K562 (cell line): ENCODE measurements around the gene DAG1. TPM values are rescaled to one million over a fixed set of nuclear protein-coding genes. Genes with fewer than 3 reads are reported as not detected.

Experiments
- BCOR ChIP-seq: fragments of 450-650 bp; IDR thresholded peaks from 2 replicates; pipeline ENCODE4 v1.6.1; 2016
- CBFA2T2 ChIP-seq: fragments of 450-650 bp; conservative IDR thresholded peaks from 2 replicates; pipeline ENCODE4 v1.6.1; 2017; ENCODE audit warnings: mild to moderate bottlenecking
- CBX3 ChIP-seq, 2 experiments: IDR thresholded peaks; 1 replicate in 1 of 2; 2 replicates in 1 of 2; pipeline ENCODE4 v1.6.1; 2012; ENCODE audit warnings: inconsistent platforms in 2 of 2, low read length in 2 of 2, borderline replicate concordance in 1 of 2, control low read depth in 1 of 2
- CHD4 ChIP-seq: fragments of 200-600 bp; sonication (generic); IDR thresholded peaks from 3 replicates; pipeline ENCODE4 v1.6.1; 2012; ENCODE audit warnings: low read depth, mild to moderate bottlenecking, mixed read lengths, low read length, inconsistent platforms; ENCODE audit not compliant: insufficient read depth, insufficient replicate concordance, poor library complexity, severe bottlenecking
- FIP1L1 ChIP-seq: fragments of 200-400 bp; formaldehyde crosslinking; IDR thresholded peaks from 2 replicates; pipeline ENCODE4 v1.6.1; 2018; ENCODE audit warnings: mild to moderate bottlenecking, low read depth, low read length; ENCODE audit not compliant: poor library complexity, severe bottlenecking
- FUS ChIP-seq: fragments of 200-400 bp; formaldehyde crosslinking; optimal IDR thresholded peaks from 2 replicates; pipeline ENCODE3; 2017; ENCODE audit warnings: low read depth, low read length
- HNRNPK ChIP-seq: fragments of 200-400 bp; formaldehyde crosslinking; IDR thresholded peaks from one replicate; pipeline ENCODE4 v1.6.1; 2018; ENCODE audit warnings: mild to moderate bottlenecking, low read depth, low read length; ENCODE audit not compliant: poor library complexity, severe bottlenecking
- MTA1 ChIP-seq: fragments of 450-650 bp; IDR thresholded peaks from 2 replicates; pipeline ENCODE4 v1.6.1; 2017; ENCODE audit warnings: borderline replicate concordance
- SMAD1 ChIP-seq: fragments of 150-350 bp; IDR thresholded peaks from 2 replicates; pipeline ENCODE4 v1.6.1; 2014; ENCODE audit warnings: low read length, low read depth; ENCODE audit not compliant: partially characterized antibody
- SMARCE1 ChIP-seq: fragments of 450-650 bp; IDR thresholded peaks from 2 replicates; pipeline ENCODE4 v1.7.1; 2016; ENCODE audit warnings: mild to moderate bottlenecking
- STAT5A ChIP-seq: IDR thresholded peaks from 2 replicates; pipeline ENCODE4 v1.6.1; 2012; ENCODE audit warnings: low read length, inconsistent platforms, borderline replicate concordance
- ZNF584 ChIP-seq: fragments of 200-800 bp; sonication (Bioruptor generic); IDR thresholded peaks from 2 replicates; pipeline ENCODE4 v1.6.1; 2016; ENCODE audit warnings: low read depth, mild to moderate bottlenecking, missing genetic modification characterization, missing compliant biosample characterization
- ZNF75A ChIP-seq: fragments of 450-650 bp; formaldehyde crosslinking; IDR thresholded peaks from 2 replicates; pipeline ENCODE4 v1.4.0; 2020; ENCODE audit warnings: mild to moderate bottlenecking
- polyA plus RNA-seq, 8 experiments: library from polyadenylated mRNA; depleted of rRNA in 4 of 8; stranded (reverse) in 5 of 8; unstranded in 3 of 8; fragments of >200 nt; fragmentation: Nextera tagmentation in 2 of 8; fragmentation: Illumina TruSeq in 1 of 8; extraction: Ambion mirVana in 2 of 8; extraction: Trizol in 1 of 8; gene quantifications; 2 replicates each; pipeline versions ENCODE4 v1.2.1 to v1.2.3, GENCODE V29; 2011 to 2014; ENCODE audit warnings: inconsistent platforms in 1 of 8, missing spikeins in 1 of 8
- small RNA-seq: library from RNA; depleted of rRNA; stranded (forward); fragments of <200 nt; gene quantifications from one replicate; pipeline ENCODE3, GENCODE V24; 2014
- total RNA-seq, 7 experiments: library from RNA; depleted of rRNA in 6 of 7; stranded (reverse); fragments of >200 nt in 6 of 7; fragmentation: Illumina TruSeq in 2 of 7; extraction: Trizol in 2 of 7; gene quantifications; 2 replicates each; pipeline versions ENCODE4 v1.2.1 to v1.2.3, GENCODE V29; 2011 to 2021; ENCODE audit warnings: low replicate concordance in 1 of 7
- TF ChIP-seq, protein P1 (sequence below): sonication (generic); formaldehyde crosslinking; IDR thresholded peaks from 2 replicates; pipeline ENCODE4 v1.8.0; 2022; ENCODE audit warnings: missing genetic modification reagents, mild to moderate bottlenecking, borderline replicate concordance
- TF ChIP-seq, protein P2 (sequence below): sonication (generic); formaldehyde crosslinking; IDR thresholded peaks from 2 replicates; pipeline ENCODE4 v1.5.0; 2020; ENCODE audit warnings: missing genetic modification reagents

DAG1 gene
- total and polyA plus RNA-seq, 9 of the 15 experiments (the other 6 are each of a cell fraction or from before 2014, with no cell fraction given) = 0.29 to 19.6 (median 8.2) TPM

DNA sequence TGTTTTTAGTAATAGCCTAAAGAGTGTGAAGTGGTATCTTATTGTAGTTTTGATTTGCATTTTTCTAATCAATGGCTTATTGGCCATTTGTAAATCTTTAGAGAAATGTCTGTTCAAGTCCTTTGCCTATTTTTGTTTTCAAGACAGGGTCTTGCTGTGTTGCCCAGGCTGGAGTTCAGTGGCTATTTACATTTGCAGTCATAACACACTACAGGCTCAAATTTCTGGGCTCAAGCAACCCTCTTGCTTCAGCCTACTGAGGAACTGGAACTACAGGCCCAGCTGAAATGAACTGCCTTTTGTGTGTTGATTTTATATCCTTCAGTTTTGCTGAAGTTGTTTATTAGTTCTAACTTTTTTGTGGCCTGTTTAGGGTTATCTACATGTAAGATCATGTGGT lies 112.1 kb downstream of the DAG1 start (continued):
- TF ChIP-seq, protein P1, sequence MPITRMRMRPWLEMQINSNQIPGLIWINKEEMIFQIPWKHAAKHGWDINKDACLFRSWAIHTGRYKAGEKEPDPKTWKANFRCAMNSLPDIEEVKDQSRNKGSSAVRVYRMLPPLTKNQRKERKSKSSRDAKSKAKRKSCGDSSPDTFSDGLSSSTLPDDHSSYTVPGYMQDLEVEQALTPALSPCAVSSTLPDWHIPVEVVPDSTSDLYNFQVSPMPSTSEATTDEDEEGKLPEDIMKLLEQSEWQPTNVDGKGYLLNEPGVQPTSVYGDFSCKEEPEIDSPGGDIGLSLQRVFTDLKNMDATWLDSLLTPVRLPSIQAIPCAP (CRISPR knock-in tag) = no peak
- TF ChIP-seq SMARCE1 = 0 out of 2 replicates have a peak, but pooled peaks have one; percentile 60
- TF ChIP-seq CBX3 (IDR thresholded peaks at IDR 0.05; ENCODE audit: borderline replicate concordance in 1 of 2, low read length in 2 of 2) = no peak
- TF ChIP-seq, protein P2, sequence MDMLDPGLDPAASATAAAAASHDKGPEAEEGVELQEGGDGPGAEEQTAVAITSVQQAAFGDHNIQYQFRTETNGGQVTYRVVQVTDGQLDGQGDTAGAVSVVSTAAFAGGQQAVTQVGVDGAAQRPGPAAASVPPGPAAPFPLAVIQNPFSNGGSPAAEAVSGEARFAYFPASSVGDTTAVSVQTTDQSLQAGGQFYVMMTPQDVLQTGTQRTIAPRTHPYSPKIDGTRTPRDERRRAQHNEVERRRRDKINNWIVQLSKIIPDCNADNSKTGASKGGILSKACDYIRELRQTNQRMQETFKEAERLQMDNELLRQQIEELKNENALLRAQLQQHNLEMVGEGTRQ (CRISPR knock-in tag) = no peak
- TF ChIP-seq SMAD1 = no peak
- TF ChIP-seq FIP1L1 = no peak
- TF ChIP-seq BCOR = peak; percentile 24; the same call in 1 of the 2 replicates
- TF ChIP-seq HNRNPK = no peak
- TF ChIP-seq FUS = no peak
- no peak for TF ChIP-seq MTA1
- no peak for TF ChIP-seq CHD4
- no peak for TF ChIP-seq CBFA2T2
- TF ChIP-seq ZNF584 (CRISPR knock-in tag) = no peak
- no peak for TF ChIP-seq STAT5A
- TF ChIP-seq ZNF75A (CRISPR knock-in tag) = no peak

Small RNA genes within 50 kb of the gene (small RNA-seq; reads per million reads assigned to genes)
- gene RNA5SP130 = 0.11 reads per million

Other genes with a start within 250 kb of the DAG1 start
Only the 7 nearest of the 12 such genes appear.
- gene USP4, start 130.2 kb upstream of the DAG1 start, total RNA-seq (2014; rRNA removed) = 11.8 and 22.1 TPM in 2 replicates
- 21.3 and 21.7 TPM in 2 replicates for gene USP4, start 130.2 kb upstream of the DAG1 start, total RNA-seq (2014; rRNA removed; fragmentation: Illumina TruSeq; extraction: Trizol)
- gene USP4, start 130.2 kb upstream of the DAG1 start, total RNA-seq (2015; rRNA removed; fragmentation: Illumina TruSeq; extraction: Trizol) = 20.8 and 21.1 TPM in 2 replicates
- 26.7 and 29.5 TPM in 2 replicates for gene USP4, start 130.2 kb upstream of the DAG1 start, total RNA-seq (2021)
- gene USP4, start 130.2 kb upstream of the DAG1 start, polyA plus RNA-seq (2011; rRNA removed) = 34.2 and 40.4 TPM in 2 replicates
- gene USP4, start 130.2 kb upstream of the DAG1 start, polyA plus RNA-seq (2014; fragmentation: Illumina TruSeq; extraction: Trizol) = 24.7 and 28.2 TPM in 2 replicates
- 10 to 100 TPM; 15.4 to 22.9 TPM for gene USP4, start 130.2 kb upstream of the DAG1 start, polyA plus RNA-seq (2014; fragmentation: Nextera tagmentation; extraction: Ambion mirVana)
- 20.4 and 26.1 TPM in 2 replicates for gene USP4, start 130.2 kb upstream of the DAG1 start, polyA plus RNA-seq (2014; rRNA removed)
- gene GPX1, start 111.9 kb upstream of the DAG1 start, total RNA-seq (2014; rRNA removed) = 0.57 TPM in 1 of 2 replicates, not detected in the other
- gene GPX1, start 111.9 kb upstream of the DAG1 start, total RNA-seq (2014; rRNA removed; fragmentation: Illumina TruSeq; extraction: Trizol) = not detected in 2 replicates
- 0.25 TPM in 1 of 2 replicates, not detected in the other for gene GPX1, start 111.9 kb upstream of the DAG1 start, total RNA-seq (2015; rRNA removed; fragmentation: Illumina TruSeq; extraction: Trizol)
- gene GPX1, start 111.9 kb upstream of the DAG1 start, total RNA-seq (2021) = 1.3 and 1.6 TPM in 2 replicates
- gene GPX1, start 111.9 kb upstream of the DAG1 start, polyA plus RNA-seq (2011; rRNA removed) = 0.08 TPM in 1 of 2 replicates, not detected in the other
- gene GPX1, start 111.9 kb upstream of the DAG1 start, polyA plus RNA-seq (2014; fragmentation: Illumina TruSeq; extraction: Trizol) = not detected in 2 replicates
- gene GPX1, start 111.9 kb upstream of the DAG1 start, polyA plus RNA-seq (2014; fragmentation: Nextera tagmentation; extraction: Ambion mirVana) = under 1 TPM in 1 of 2 experiments, not detected in 1; 0.08 TPM
- 0.09 and 0.16 TPM in 2 replicates for gene GPX1, start 111.9 kb upstream of the DAG1 start, polyA plus RNA-seq (2014; rRNA removed)
- 136 and 147 TPM in 2 replicates for gene RHOA, start 58.3 kb upstream of the DAG1 start, total RNA-seq (2014; rRNA removed)
- 214 and 232 TPM in 2 replicates for gene RHOA, start 58.3 kb upstream of the DAG1 start, total RNA-seq (2014; rRNA removed; fragmentation: Illumina TruSeq; extraction: Trizol)
- 229 and 236 TPM in 2 replicates for gene RHOA, start 58.3 kb upstream of the DAG1 start, total RNA-seq (2015; rRNA removed; fragmentation: Illumina TruSeq; extraction: Trizol)
- gene RHOA, start 58.3 kb upstream of the DAG1 start, total RNA-seq (2021) = 255 and 267 TPM in 2 replicates
- 136 and 148 TPM in 2 replicates for gene RHOA, start 58.3 kb upstream of the DAG1 start, polyA plus RNA-seq (2011; rRNA removed)
- 269 and 334 TPM in 2 replicates for gene RHOA, start 58.3 kb upstream of the DAG1 start, polyA plus RNA-seq (2014; fragmentation: Illumina TruSeq; extraction: Trizol)
- 100 to 1,000 TPM; 345 to 540 TPM for gene RHOA, start 58.3 kb upstream of the DAG1 start, polyA plus RNA-seq (2014; fragmentation: Nextera tagmentation; extraction: Ambion mirVana)
- gene RHOA, start 58.3 kb upstream of the DAG1 start, polyA plus RNA-seq (2014; rRNA removed) = 147 and 152 TPM in 2 replicates
- 6.5 and 8.0 TPM in 2 replicates for gene TCTA, start 57.8 kb upstream of the DAG1 start, total RNA-seq (2014; rRNA removed)
- 6.4 and 6.6 TPM in 2 replicates for gene TCTA, start 57.8 kb upstream of the DAG1 start, total RNA-seq (2014; rRNA removed; fragmentation: Illumina TruSeq; extraction: Trizol)
- gene TCTA, start 57.8 kb upstream of the DAG1 start, total RNA-seq (2015; rRNA removed; fragmentation: Illumina TruSeq; extraction: Trizol) = 7.5 and 8.3 TPM in 2 replicates
- gene TCTA, start 57.8 kb upstream of the DAG1 start, total RNA-seq (2021) = 7.7 and 8.2 TPM in 2 replicates
- 9.3 and 11.7 TPM in 2 replicates for gene TCTA, start 57.8 kb upstream of the DAG1 start, polyA plus RNA-seq (2011; rRNA removed)
- gene TCTA, start 57.8 kb upstream of the DAG1 start, polyA plus RNA-seq (2014; fragmentation: Illumina TruSeq; extraction: Trizol) = 14.6 and 15.4 TPM in 2 replicates
- gene TCTA, start 57.8 kb upstream of the DAG1 start, polyA plus RNA-seq (2014; fragmentation: Nextera tagmentation; extraction: Ambion mirVana) = 1 to 10 TPM; 4.0 to 4.2 TPM
- gene TCTA, start 57.8 kb upstream of the DAG1 start, polyA plus RNA-seq (2014; rRNA removed) = 8.8 and 9.5 TPM in 2 replicates
- gene AMT, start 47.8 kb upstream of the DAG1 start, total RNA-seq (2014; rRNA removed) = 0.37 and 0.41 TPM in 2 replicates
- gene AMT, start 47.8 kb upstream of the DAG1 start, total RNA-seq (2014; rRNA removed; fragmentation: Illumina TruSeq; extraction: Trizol) = 0.18 and 0.29 TPM in 2 replicates
- gene AMT, start 47.8 kb upstream of the DAG1 start, total RNA-seq (2015; rRNA removed; fragmentation: Illumina TruSeq; extraction: Trizol) = 0.14 and 0.41 TPM in 2 replicates
- gene AMT, start 47.8 kb upstream of the DAG1 start, total RNA-seq (2021) = 0.72 and 1.5 TPM in 2 replicates
- 1.6 and 4.4 TPM in 2 replicates for gene AMT, start 47.8 kb upstream of the DAG1 start, polyA plus RNA-seq (2011; rRNA removed)
- 0.52 and 0.76 TPM in 2 replicates for gene AMT, start 47.8 kb upstream of the DAG1 start, polyA plus RNA-seq (2014; fragmentation: Illumina TruSeq; extraction: Trizol)
- under 1 TPM; 0.25 to 0.66 TPM for gene AMT, start 47.8 kb upstream of the DAG1 start, polyA plus RNA-seq (2014; fragmentation: Nextera tagmentation; extraction: Ambion mirVana)
- gene AMT, start 47.8 kb upstream of the DAG1 start, polyA plus RNA-seq (2014; rRNA removed) = 0.98 and 2.1 TPM in 2 replicates
- 1.9 and 4.7 TPM in 2 replicates for gene NICN1, start 40.9 kb upstream of the DAG1 start, total RNA-seq (2014; rRNA removed)
- gene NICN1, start 40.9 kb upstream of the DAG1 start, total RNA-seq (2014; rRNA removed; fragmentation: Illumina TruSeq; extraction: Trizol) = 2.7 and 3.1 TPM in 2 replicates
- gene NICN1, start 40.9 kb upstream of the DAG1 start, total RNA-seq (2015; rRNA removed; fragmentation: Illumina TruSeq; extraction: Trizol) = 3.7 and 4.2 TPM in 2 replicates
- gene NICN1, start 40.9 kb upstream of the DAG1 start, total RNA-seq (2021) = 7.2 and 8.8 TPM in 2 replicates
- gene NICN1, start 40.9 kb upstream of the DAG1 start, polyA plus RNA-seq (2011; rRNA removed) = 5.9 and 12.4 TPM in 2 replicates
- 5.7 and 7.4 TPM in 2 replicates for gene NICN1, start 40.9 kb upstream of the DAG1 start, polyA plus RNA-seq (2014; fragmentation: Illumina TruSeq; extraction: Trizol)
- gene NICN1, start 40.9 kb upstream of the DAG1 start, polyA plus RNA-seq (2014; fragmentation: Nextera tagmentation; extraction: Ambion mirVana) = 1 to 10 TPM; 6.0 to 7.0 TPM
- gene NICN1, start 40.9 kb upstream of the DAG1 start, polyA plus RNA-seq (2014; rRNA removed) = 4.1 and 6.4 TPM in 2 replicates
- gene BSN, start 84.2 kb downstream of the DAG1 start, total RNA-seq (2014; rRNA removed) = 0.57 and 0.64 TPM in 2 replicates
- 0.13 and 0.29 TPM in 2 replicates for gene BSN, start 84.2 kb downstream of the DAG1 start, total RNA-seq (2014; rRNA removed; fragmentation: Illumina TruSeq; extraction: Trizol)
- 0.25 and 0.26 TPM in 2 replicates for gene BSN, start 84.2 kb downstream of the DAG1 start, total RNA-seq (2015; rRNA removed; fragmentation: Illumina TruSeq; extraction: Trizol)
- 1.2 and 1.5 TPM in 2 replicates for gene BSN, start 84.2 kb downstream of the DAG1 start, total RNA-seq (2021)
- 0.05 and 0.10 TPM in 2 replicates for gene BSN, start 84.2 kb downstream of the DAG1 start, polyA plus RNA-seq (2011; rRNA removed)
- 0.39 and 0.62 TPM in 2 replicates for gene BSN, start 84.2 kb downstream of the DAG1 start, polyA plus RNA-seq (2014; fragmentation: Illumina TruSeq; extraction: Trizol)
- under 1 TPM; 0.03 to 0.06 TPM for gene BSN, start 84.2 kb downstream of the DAG1 start, polyA plus RNA-seq (2014; fragmentation: Nextera tagmentation; extraction: Ambion mirVana)
- gene BSN, start 84.2 kb downstream of the DAG1 start, polyA plus RNA-seq (2014; rRNA removed) = 0.54 and 0.58 TPM in 2 replicates